ACC112 (cell line): ENCODE data around the gene VANGL1.

Source experiments
- H2AFZ ChIP-seq: fragments of 200-600 bp; sonication (generic); one replicate; pipeline ENCODE4 v1.6.0; 2017; ENCODE audit warnings: antibody characterized with exemption, low read length; ENCODE audit not compliant: unreplicated experiment
- H3K27ac ChIP-seq: fragments of 200-600 bp; sonication (generic); 2 replicates; pipeline ENCODE4 v1.5.1; 2014; ENCODE audit warnings: low read depth, mild to moderate bottlenecking, antibody characterized with exemption, low read length, moderate library complexity
- H3K27me3 ChIP-seq: fragments of 200-600 bp; sonication (generic); 2 replicates; pipeline ENCODE4 v1.6.1; 2014; ENCODE audit warnings: mild to moderate bottlenecking, antibody characterized with exemption, low read length, moderate library complexity, mixed read lengths; ENCODE audit not compliant: insufficient read depth
- H3K36me3 ChIP-seq: fragments of 200-600 bp; sonication (generic); 2 replicates; pipeline ENCODE4 v1.6.1; 2016; ENCODE audit warnings: mild to moderate bottlenecking, antibody characterized with exemption, low read length, moderate library complexity, mixed read lengths; ENCODE audit not compliant: insufficient read depth
- H3K4me1 ChIP-seq: fragments of 200-600 bp; sonication (generic); one replicate; pipeline ENCODE4 v1.6.1; 2016; ENCODE audit warnings: low read length, mixed read lengths; ENCODE audit not compliant: insufficient read depth, unreplicated experiment, control insufficient read depth
- H3K4me3 ChIP-seq: fragments of 200-600 bp; sonication (generic); 2 replicates; pipeline ENCODE4 v1.5.1; 2014; ENCODE audit warnings: mild to moderate bottlenecking, low read depth, low read length
- H3K79me2 ChIP-seq: fragments of 200-600 bp; sonication (generic); one replicate; pipeline ENCODE4 v1.6.0; 2016; ENCODE audit warnings: low read length; ENCODE audit not compliant: control insufficient read depth, unreplicated experiment, insufficient read depth

Gene VANGL1

DNA sequence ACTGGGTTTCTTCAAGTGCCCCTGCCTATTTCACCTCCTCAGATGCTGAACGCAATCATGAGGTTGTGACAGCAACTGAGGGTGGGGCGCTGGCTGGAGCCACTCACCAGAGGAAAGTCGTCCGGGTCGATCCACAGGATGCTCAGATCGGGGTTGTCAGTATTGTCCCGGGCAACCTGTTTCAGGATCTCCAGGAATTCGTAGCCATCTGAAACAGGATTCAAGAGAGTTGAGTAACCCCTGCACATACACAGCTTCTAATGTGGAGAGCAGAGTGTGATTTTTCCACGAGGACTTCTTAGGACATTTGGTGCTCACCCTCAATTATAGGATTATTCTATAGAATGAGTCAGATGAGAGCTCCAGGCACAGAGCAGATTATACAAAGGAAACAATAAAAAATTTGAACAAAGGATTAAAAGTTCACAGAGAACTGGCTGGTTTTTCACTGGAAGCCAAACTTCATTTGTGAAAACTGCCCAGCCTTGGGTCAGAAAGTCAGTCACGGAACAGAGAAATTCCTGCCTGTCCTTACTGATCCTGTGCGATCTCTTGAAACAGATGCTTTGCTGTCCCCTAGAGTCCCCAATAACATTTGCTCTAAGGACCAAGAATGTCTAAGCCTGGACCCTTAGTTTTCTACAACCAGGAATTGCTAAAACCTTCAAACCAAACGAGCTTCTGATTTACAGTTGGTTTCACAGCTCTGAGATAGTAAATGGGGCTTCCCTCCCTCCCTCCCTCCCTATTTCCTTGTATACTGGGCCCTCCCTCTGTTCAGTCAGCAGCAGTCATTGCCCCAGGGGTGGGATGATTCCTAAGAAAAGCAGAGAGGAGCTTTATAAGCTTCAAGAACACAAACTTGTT is 63.5 kb downstream of the VANGL1 start:
- Histone ChIP-seq H3K4me3 (no peak overlapping the region), H3K27ac (no peak overlapping the region), H3K79me2 (no peaks in the 10 kb centered on the region), H3K4me1 (no peaks in the 10 kb centered on the region), H2AFZ (no peak overlapping the region), H3K27me3 (peaks cover 46% of the 10 kb centered on the region), H3K36me3 (no peaks in the 10 kb centered on the region)

GRCh38 chr1:115705963-115706362 is 64.2 kb downstream of the VANGL1 start:
- Histone ChIP-seq H3K4me3 (no peak overlapping the region), H3K27me3 (peaks cover 46% of the 10 kb centered on the region), H3K36me3 (no peaks in the 10 kb centered on the region), H2AFZ (no peak overlapping the region), H3K79me2 (no peaks in the 10 kb centered on the region), H3K27ac (no peak overlapping the region), H3K4me1 (no peaks in the 10 kb centered on the region)

- H3K4me1 ChIP-seq, result no peaks in the 10 kb centered on the region
- no peaks in the 10 kb centered on the region for H3K79me2 ChIP-seq
- H2AFZ ChIP-seq, result no peak overlapping the region
- H3K27ac ChIP-seq, result no peak overlapping the region
- H3K4me3 ChIP-seq, result no peak overlapping the region
- peaks cover 45% of the 10 kb centered on the region for H3K27me3 ChIP-seq
- no peaks in the 10 kb centered on the region for H3K36me3 ChIP-seq
Observed at GRCh38 chr1:115706587-115707425, 65.0 kb downstream of the VANGL1 start.

DNA sequence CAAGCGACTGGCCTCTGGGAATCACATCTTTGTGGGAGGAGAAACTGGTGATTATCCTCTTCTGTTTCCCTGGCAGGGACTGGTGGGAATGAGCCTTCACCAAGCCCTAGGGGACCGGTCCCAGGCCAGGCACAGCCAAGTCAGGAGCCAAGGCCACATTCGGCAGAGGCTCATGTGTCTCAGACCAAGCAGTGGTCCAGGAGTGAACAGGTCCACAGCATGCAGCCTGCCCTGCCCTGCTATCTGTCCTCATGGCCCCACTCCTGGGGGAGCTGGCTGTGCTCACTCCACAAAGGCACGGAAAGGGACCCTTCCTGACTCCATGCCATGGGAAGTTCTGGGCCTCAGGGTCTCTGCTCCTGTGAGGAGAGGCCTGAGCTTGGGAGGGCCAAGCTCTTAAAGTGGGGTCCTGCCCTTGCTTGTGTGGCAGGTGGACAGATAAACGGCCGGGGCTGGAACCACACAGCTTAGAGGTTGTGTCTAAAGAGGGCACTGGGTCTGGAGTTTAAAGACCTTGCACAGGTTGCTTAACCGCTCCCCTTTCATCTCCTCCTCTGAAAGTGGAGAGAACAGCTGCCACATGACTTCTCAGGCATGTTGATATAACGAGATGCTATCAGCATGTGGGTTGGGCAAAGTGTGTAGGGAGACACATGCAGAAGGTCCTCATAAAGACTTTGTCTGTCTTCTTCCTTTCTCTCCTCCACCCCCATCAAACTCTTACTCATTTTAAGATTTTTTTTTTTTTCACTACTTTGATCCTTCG is 69.3 kb downstream of the VANGL1 start:
- Histone ChIP-seq H3K4me1 (no peaks in the 10 kb centered on the region), H2AFZ (no peak overlapping the region), H3K27me3 (peaks cover 60% of the 10 kb centered on the region), H3K36me3 (no peaks in the 10 kb centered on the region), H3K27ac (no peak overlapping the region), H3K79me2 (no peaks in the 10 kb centered on the region), H3K4me3 (no peak overlapping the region)

DNA sequence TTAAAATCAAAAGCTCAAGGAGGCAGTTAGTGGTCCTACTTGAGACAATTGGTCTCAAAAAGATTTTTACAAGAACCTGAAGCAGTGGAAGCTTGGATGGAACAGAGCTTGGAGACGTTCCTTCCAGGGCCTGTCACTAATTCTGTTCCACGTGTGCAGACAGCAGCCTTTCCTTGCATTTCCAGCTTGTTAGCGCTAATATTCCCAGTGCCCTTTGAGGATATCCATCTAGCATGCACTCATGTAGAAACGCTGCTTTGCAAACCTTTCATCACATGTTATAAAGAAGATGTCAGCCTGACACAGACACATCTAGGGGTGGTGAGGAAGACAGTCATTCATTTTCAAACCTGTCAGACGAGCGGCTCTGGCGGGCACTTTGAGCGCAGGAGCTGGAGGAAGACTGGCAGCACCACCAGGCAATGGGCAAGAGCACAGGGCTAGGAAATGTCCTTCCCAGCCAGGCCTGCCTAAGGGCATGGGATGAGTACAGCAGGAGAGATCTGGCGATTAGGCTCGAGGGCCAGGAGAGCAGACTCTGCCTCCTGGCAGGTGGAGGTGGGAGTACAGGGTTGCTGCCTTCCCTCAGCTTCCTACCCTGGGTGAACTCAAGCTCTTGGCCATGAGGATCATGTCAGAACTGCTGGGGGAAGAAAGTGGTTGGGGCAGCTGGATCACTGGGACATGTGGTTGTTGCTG is 71.3 kb downstream of the VANGL1 start:
- Histone ChIP-seq H3K27ac (no peak overlapping the region), H3K79me2 (no peaks in the 10 kb centered on the region), H3K36me3 (no peaks in the 10 kb centered on the region), H3K4me3 (no peak overlapping the region), H3K4me1 (no peaks in the 10 kb centered on the region), H3K27me3 (peaks cover 49% of the 10 kb centered on the region), H2AFZ (no peak overlapping the region)

DNA sequence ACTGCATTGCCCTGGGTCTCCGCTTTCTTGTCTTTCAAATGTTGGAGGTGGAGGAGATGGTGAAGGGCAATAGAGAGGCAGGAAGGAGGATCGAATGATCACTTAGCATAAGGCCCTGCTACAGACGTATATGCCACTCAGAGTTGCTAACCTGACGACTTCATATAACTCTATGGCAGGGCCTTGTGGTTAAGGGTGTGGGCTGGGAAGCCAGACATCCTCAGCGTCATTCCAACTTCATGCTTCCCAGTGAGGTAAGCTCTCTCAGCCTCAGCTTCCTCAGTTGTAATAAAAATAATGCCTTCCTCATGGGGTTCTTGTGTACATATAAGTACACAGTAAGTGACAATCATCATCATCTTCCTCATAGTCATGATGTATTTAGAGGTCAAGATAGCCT is 72.1 kb downstream of the VANGL1 start:
- Histone ChIP-seq H3K27me3 (peaks cover 40% of the 10 kb centered on the region), H3K79me2 (no peaks in the 10 kb centered on the region), H3K27ac (no peak overlapping the region), H3K36me3 (no peaks in the 10 kb centered on the region), H3K4me1 (no peaks in the 10 kb centered on the region), H3K4me3 (no peak overlapping the region), H2AFZ (no peak overlapping the region)

DNA sequence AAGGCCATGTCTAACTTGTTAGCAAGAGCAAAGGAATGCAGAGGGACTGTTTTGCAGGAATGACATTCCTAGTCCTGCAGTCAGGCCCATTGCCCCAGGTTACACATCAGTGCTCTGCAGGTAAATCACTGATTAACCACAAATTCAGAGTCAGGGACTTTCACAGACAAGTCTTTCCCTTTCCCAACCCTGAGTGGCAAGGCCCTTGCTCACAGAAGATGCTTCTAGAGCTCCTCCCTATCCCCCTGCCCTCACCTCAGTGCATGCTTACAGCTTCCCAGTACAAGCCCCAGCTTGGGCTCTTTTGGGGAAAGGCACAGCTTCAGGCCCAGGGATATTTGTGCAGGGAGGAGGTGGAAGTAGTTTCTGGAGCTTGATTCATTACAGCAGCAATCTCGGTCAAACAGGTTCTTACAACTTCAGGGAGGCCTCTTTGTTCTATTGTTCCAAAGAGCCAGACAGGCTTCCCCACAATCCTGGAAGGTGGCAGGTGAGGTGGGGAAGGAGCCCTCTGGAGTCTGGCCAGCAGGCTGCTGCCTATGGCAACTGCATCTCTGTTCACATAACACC is 72.9 kb downstream of the VANGL1 start:
- Histone ChIP-seq H2AFZ (no peak overlapping the region), H3K4me1 (no peaks in the 10 kb centered on the region), H3K36me3 (no peaks in the 10 kb centered on the region), H3K79me2 (no peaks in the 10 kb centered on the region), H3K27ac (no peak overlapping the region), H3K27me3 (peaks cover 33% of the 10 kb centered on the region), H3K4me3 (no peak overlapping the region)

GRCh38 chr1:115717541-115717940 is 75.8 kb downstream of the VANGL1 start:
- H3K4me1 ChIP-seq, result no peaks in the 10 kb centered on the region
- H3K36me3 ChIP-seq, result no peaks in the 10 kb centered on the region
- H3K27ac ChIP-seq, result no peak overlapping the region
- no peak overlapping the region for H2AFZ ChIP-seq
- no peaks in the 10 kb centered on the region for H3K79me2 ChIP-seq
- H3K27me3 ChIP-seq, result peaks cover 8% of the 10 kb centered on the region
- no peak overlapping the region for H3K4me3 ChIP-seq

DNA sequence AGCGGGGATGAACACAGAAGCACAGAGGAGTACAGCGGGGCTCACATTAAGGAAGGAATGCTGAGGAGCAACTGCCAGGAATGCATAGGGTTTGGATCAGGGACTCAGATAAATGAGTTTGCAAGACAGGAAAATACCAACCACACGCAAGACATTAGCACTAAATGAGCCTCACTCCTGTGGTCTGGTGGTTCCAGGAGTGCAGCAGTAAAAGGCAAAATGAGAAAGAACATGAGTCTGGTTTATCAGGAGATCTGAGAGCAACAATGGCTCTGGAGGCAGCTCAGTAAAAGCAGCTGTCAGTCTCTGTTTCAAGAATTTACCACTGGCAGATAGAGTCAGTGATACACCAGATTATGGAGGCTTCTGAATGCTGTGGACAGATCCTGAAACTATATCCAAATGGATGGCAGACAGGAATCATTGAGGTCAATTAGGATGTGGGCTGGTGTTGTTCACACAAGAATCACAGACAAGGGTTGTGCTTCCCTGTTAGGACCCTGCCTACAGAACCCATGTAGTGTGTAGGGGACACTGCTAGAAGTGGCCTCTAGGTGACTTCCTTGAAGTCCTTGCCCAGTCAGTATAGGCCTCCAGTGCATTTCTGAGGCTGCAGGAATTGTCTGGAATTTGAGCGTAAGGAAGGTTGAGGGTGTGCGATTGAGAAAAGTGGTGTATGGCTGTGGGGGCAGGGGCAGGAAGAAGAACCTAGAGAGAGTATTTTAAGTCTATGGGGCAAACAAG is 76.4 kb downstream of the VANGL1 start:
- H3K79me2 ChIP-seq, result no peaks in the 10 kb centered on the region
- no peak overlapping the region for H2AFZ ChIP-seq
- no peaks in the 10 kb centered on the region for H3K36me3 ChIP-seq
- no peaks in the 10 kb centered on the region for H3K4me1 ChIP-seq
- peaks cover 2% of the 10 kb centered on the region; the same call in 1 of the 2 replicates for H3K27me3 ChIP-seq
- H3K4me3 ChIP-seq, result no peak overlapping the region
- no peak overlapping the region for H3K27ac ChIP-seq
